Measurements from ENCODE around the gene MLPH.

The MLPH gene

DNA sequence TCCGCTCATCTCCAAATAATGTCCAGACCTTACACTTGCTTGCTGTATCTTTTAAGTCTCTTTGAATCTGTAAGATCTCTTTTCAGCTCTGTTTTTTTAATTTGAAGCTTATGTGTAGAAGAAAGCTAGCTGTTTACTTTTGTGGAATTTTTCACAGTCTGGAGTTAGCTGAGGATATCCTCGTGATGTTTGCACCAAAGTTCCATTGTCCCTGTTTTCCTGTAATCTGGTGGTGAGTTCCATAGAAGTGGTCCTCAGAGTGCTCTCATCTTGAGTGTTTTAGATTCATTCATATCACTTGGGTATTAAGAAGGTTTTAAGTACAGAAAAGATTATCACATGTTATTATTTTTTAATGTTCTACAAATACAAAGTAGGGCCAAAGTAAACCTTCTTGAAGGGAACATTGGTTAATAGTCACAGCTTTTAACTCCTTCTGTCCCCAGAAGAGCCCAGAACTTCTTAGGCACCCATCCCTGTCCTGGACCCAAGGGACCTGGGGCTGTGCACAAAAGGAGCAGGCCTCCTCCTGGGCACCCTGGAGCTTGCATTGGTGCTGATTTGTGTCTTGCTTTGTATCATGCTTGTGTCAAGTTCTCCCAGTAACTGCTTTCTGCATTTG is 15.0 kb downstream of the MLPH start:
- no peak for DNase-seq

GRCh38 chr2:237503201-237503600 is 16.1 kb downstream of the MLPH start:
- no peak for DNase-seq

DNA sequence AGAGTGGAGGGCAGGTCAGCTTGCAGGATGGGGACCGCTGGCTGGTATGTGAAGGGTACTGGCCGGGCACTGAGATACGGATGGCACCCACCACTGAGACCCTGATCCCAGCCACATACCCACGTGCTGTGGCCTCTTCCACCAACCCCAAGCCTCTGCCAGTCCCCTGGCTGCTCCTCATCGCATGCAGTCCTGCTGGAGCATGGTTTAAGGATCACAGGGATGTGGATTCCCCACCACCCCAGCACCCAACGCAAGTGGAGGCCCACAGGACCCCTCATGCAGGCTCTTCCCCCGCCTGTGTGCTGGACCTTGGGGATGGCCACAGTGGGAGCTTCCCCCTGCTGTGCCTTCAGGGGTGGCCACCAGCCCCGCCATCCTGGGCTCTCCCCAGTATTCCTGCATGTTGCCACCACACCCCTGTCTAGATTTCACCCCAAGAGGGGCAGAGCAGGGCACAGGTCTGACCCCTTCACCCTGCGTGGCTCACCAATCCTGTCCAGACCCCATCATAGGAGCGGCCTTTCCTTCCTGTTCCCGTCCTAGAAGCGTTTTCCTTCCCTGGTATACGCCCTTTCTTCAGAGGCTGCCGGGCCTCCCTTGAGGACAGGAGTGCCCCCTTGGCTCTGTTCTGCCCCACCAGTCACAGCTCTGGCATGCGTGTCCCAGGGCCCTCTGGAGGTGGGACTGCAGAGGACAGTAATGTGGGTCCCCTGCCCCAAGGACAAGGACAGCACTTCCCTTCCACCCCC is 18.3 kb downstream of the MLPH start:
- no peak for DNase-seq

GRCh38 chr2:237507512-237507911 is 20.5 kb downstream of the MLPH start:
- DNase-seq = no peak

DNA sequence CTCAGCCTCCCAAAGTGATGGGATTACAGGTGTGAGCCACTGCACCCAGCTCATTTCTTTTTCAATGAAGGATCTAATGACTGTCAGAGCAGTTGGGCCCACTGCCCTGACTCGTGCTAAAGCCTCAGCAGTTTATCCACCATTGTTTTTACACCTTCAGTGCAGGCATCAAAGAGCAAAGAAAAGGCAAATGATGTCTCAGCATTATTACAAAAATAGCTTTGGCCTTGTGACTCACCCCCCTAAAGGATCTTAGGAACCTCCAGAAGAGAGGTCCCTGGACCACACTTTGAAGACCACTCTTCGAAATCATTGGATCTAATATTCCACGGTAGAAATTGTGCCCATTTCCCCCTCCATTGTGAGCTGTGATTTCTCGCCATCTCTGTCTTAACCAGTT is 21.3 kb downstream of the MLPH start:
- no peak for DNase-seq

DNA sequence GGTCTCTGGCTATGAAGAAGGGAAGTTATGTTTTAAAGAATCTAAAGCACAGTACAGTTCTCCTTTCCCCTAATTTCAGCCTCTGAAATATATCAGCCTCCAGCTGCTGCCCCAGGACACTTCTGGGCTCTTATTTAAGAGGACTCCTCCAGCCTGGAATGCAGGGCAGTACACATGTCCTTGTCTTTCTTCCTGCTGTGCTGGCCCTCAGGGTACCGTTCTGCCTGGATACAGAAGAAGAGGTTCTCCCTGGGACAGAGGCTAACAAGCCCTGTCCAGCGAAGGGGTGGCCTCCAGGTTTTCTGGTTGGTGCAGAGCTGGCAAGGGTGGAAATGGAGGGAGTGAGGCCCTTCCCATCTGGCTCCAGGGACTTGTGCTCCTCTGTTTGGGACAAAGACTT is 22.1 kb downstream of the MLPH start:
- DNase-seq = no peak

DNA sequence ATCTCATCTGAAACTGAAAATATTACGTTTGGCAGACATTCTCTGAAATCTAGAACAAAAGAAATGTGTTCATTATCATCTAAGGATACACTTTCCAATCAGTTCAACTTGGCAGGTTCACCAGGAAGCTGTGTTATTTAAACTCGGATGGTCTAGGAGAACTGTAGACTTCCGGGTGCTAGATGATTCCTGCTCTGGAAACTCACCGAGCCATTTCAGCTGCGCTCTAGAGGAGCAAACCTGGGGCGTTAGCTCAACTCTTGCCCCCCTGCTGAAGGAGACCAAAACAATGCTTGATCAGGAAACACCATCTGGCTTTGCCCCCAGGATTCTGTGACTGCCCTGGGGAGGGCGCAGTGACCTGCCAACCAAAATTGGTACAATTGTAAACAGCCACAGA is 22.9 kb downstream of the MLPH start:
- DNase-seq = no peak

DNA sequence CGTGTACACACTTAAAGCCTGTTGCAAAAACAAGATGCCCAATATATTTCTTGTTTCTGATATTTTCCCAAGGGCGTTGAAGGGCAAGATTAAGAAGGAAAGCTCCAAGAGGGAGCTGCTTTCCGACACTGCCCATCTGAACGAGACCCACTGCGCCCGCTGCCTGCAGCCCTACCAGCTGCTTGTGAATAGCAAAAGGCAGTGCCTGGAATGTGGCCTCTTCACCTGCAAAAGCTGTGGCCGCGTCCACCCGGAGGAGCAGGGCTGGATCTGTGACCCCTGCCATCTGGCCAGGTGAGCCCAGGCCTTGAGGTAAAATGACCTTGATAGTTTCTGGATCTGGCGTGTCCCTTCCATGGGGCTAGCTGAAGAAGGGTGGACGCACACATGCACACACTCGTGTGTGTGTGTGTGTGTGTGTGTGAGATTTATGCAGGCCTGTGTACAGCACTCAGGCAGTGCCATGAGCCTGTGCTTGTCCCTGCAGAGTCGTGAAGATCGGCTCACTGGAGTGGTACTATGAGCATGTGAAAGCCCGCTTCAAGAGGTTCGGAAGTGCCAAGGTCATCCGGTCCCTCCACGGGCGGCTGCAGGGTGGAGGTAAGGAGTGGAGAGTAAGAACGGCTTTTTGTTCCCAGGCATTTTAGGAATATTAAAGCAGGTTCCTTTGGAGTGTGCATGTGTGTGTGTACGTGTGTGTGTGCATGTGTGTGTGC is 23.6 kb downstream of the MLPH start:
- no peak for DNase-seq

- no peak for DNase-seq
Observed at GRCh38 chr2:237511433-237511832, 24.4 kb downstream of the MLPH start.

GRCh38 chr2:237511885-237512405 is 24.9 kb downstream of the MLPH start:
- DNase-seq = no peak

DNA sequence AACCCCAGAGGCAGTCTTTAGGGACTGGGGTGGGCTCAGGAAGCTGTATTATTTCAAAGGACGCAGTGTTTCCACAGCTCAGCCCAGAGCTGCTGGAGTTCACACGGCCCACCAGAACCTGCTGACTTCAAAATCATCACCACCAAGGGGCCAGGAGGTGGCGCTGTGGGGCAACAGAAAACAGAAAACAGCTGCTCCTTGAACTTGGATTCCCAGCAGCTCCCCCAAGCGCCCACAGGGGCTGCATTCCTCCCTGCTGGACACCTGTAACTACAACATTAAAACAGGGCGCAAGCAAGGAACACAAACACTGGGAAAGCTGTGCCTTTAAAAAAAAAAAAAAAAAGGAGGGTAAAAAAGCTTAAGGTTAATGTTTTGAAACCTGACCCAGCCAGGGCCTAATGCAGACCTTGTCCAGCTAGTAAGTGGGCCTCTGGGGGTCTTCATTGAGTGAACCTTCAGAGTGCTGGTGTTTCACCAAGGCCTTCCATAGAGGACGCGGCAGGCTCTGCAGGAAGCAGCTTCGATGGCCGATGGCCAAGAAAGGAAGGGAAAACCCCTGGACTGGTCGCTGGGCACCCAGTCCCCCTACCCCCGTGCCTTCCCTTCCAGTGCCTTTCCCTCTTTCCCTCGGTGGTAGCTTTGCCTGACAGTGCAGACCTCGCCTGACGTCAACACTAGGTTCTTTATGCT is 25.9 kb downstream of the MLPH start:
- peak; percentile 70 to 76 for DNase-seq

GRCh38 chr2:237513693-237514092 is 26.6 kb downstream of the MLPH start:
- no peak for DNase-seq

- no peak for DNase-seq
Observed at GRCh38 chr2:237514474-237515130, 27.6 kb downstream of the MLPH start.

GRCh38 chr2:237515166-237515565 is 28.1 kb downstream of the MLPH start:
- no peak for DNase-seq

DNA sequence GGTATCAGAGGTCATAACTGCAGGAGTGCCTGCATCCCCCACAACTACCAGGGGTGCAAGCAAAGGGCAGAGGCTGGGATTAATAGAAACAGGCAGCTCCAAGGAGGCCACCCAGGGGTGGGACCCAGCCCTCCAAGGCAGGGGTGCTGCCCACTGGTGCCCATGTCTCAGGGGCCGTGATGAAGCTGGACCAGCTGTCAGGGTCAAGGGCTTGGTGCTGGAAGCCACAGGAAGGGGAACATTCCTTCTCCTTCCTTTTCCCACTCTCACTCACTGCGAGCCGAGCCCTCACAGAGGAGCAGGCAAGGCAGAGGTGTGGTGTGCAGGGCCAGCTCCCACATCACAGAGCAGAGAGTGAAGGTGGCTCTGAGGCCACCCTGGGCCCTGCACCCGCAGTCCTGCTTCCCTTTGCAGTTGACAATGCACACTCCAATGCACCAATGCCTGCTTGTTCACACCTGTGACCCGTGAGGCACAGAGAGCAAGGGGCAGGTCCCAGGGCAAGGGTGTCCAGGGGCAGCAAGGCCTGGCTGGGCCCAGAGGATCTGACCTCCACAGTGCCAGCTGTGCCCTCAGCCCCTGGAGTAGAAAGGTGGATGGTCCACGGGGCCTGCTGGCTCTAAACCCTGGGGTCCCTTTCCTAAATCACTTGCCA is 28.7 kb downstream of the MLPH start:
- no peak for DNase-seq

- no peak for DNase-seq
Observed at GRCh38 chr2:237517163-237517562, 30.1 kb downstream of the MLPH start.

- DNase-seq = no peak
Observed at GRCh38 chr2:237517990-237518389, 30.9 kb downstream of the MLPH start.

DNA sequence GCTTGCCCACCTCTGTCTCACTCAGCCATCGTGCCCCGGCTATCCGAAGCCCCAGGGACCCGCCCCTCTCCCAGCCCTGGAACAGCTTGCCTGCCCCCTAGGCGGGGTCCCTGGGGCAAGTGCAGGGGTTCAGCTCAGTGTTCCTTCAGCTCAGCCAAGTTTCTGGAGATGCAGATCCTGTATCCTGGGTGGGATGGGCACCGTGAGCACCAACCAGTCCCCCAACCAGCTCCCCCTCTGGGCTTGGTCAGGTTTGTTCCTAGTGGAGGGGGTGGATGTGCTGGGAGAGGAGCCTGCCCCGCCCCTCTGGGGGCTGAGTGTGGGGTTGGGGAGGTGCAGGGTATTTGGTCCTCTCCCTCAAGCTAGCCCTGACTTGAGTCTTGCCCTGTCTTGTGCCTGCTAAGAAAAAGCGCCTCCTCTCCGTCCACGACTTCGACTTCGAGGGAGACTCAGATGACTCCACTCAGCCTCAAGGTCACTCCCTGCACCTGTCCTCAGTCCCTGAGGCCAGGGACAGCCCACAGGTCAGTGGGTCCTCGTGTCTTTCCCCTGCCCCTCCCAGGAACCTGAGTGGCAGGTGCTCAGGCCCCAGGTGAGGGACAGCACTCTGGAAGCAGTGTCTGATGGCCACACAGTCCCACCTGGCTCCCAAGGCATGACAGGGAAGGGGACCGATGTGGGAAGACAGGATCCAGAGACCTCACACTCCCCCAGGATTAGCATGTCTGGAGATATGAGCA is 32.6 kb downstream of the MLPH start:
- no peak for DNase-seq

GRCh38 chr2:237520290-237520689 is 33.2 kb downstream of the MLPH start:
- no peak for DNase-seq

GRCh38 chr2:237524631-237525030 is 37.6 kb downstream of the MLPH start:
- no peak for DNase-seq

DNA sequence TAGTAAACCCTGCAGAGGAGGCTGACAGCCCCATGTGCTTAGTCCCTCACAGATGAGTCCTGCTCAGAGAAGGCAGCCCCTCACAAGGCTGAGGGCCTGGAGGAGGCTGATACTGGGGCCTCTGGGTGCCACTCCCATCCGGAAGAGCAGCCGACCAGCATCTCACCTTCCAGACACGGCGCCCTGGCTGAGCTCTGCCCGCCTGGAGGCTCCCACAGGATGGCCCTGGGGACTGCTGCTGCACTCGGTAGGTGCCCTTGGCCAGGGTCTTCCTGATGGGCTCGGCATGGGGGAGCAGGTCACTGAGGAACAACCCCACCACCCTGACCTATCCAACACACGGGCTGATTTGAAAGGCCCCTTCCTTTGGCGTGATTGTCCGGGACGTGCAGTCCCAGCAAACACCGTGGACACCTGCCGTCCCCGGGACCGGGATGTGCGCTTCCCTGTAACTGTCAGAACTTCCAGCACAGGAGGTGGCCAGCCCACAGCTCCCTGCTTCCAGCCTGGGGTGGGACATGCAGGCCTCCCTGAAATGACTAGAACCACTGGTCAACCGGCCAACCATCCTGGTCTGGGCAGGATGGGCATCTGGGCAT is 38.6 kb downstream of the MLPH start:
- DNase-seq = no peak
